GM23338 (cell line): ENCODE measurements around the gene RBKS. TPM values are rescaled to one million over a fixed set of nuclear protein-coding genes. Genes with fewer than 3 reads are reported as not detected.

Source experiments
- ATAC-seq: fragments of 200-7000 bp; cut with Tn5 transposase; 3 replicates; pipeline ENCODE4 v1.9.1; 2020
- DNase-seq: peaks from one replicate; pipeline ENCODE4 v3.0.0-alpha.2; 2015; ENCODE audit warnings: low spot score
- H2AFZ ChIP-seq: fragments of 200-600 bp; sonication (generic); 2 replicates; pipeline ENCODE4 v1.8.0; 2016; ENCODE audit warnings: antibody characterized with exemption, mild to moderate bottlenecking, moderate library complexity
- H3F3A ChIP-seq: fragments of 200-600 bp; sonication (generic); replicated peaks from 2 replicates; pipeline ENCODE4 v1.8.0; 2017; ENCODE audit warnings: antibody characterized with exemption, mixed run types, low read depth
- H3K27ac ChIP-seq: fragments of 200-600 bp; sonication (generic); 2 replicates; pipeline ENCODE4 v1.6.1; 2016; ENCODE audit warnings: low read depth
- H3K27me3 ChIP-seq: fragments of 200-600 bp; sonication (generic); 2 replicates; pipeline ENCODE4 v1.8.0; 2016; ENCODE audit warnings: mild to moderate bottlenecking, mixed run types, moderate library complexity; ENCODE audit not compliant: insufficient read depth
- H3K36me3 ChIP-seq: fragments of 200-600 bp; sonication (generic); 2 replicates; pipeline ENCODE4 v1.8.0; 2016; ENCODE audit warnings: mild to moderate bottlenecking; ENCODE audit not compliant: insufficient read depth
- H3K4me1 ChIP-seq: fragments of 200-600 bp; sonication (generic); 2 replicates; pipeline ENCODE4 v1.8.0; 2016; ENCODE audit warnings: mild to moderate bottlenecking, moderate library complexity; ENCODE audit not compliant: insufficient read depth
- H3K4me2 ChIP-seq: fragments of 200-600 bp; sonication (generic); 2 replicates; pipeline ENCODE4 v1.7.1; 2017; ENCODE audit warnings: mixed run types
- H3K4me3 ChIP-seq: fragments of 200-600 bp; sonication (generic); 2 replicates; pipeline ENCODE4 v1.6.1; 2016; ENCODE audit warnings: mixed run types
- H3K79me2 ChIP-seq: fragments of 200-600 bp; sonication (generic); replicated peaks from 2 replicates; pipeline ENCODE4 v1.8.0; 2017; ENCODE audit warnings: mild to moderate bottlenecking; ENCODE audit not compliant: insufficient read depth
- H3K9me2 ChIP-seq: fragments of 200-600 bp; sonication (generic); 2 replicates; pipeline ENCODE4 v1.8.0; 2017; ENCODE audit not compliant: insufficient read depth
- H4K20me1 ChIP-seq: fragments of 200-600 bp; sonication (generic); replicated peaks from 2 replicates; pipeline ENCODE4 v1.8.0; 2017; ENCODE audit warnings: mild to moderate bottlenecking; ENCODE audit not compliant: insufficient read depth
- H3K27ac Mint-ChIP-seq: 2 replicates; pipeline ENCODE4 v1.8.0; 2020; ENCODE audit warnings: inconsistent platforms, mild to moderate bottlenecking, moderate library complexity, mixed read lengths
- H3K27me3 Mint-ChIP-seq: 3 replicates; pipeline ENCODE4 v1.8.0; 2022; ENCODE audit warnings: low read depth, mild to moderate bottlenecking, moderate library complexity, mixed read lengths, inconsistent platforms; ENCODE audit not compliant: insufficient read depth, poor library complexity
- H3K36me3 Mint-ChIP-seq: 3 replicates; pipeline ENCODE4 v1.8.0; 2021; ENCODE audit warnings: low read depth, mild to moderate bottlenecking, inconsistent platforms, moderate library complexity, mixed read lengths
- H3K4me1 Mint-ChIP-seq: 3 replicates; pipeline ENCODE4 v1.8.0; 2020; ENCODE audit warnings: mild to moderate bottlenecking, inconsistent platforms, mixed read lengths
- H3K4me3 Mint-ChIP-seq: 3 replicates; pipeline ENCODE4 v1.8.0; 2021; ENCODE audit warnings: moderate library complexity, mild to moderate bottlenecking, inconsistent platforms, mixed read lengths
- H3K9me3 Mint-ChIP-seq: 3 replicates; pipeline ENCODE4 v1.8.0; 2020; ENCODE audit warnings: moderate library complexity, mild to moderate bottlenecking, inconsistent platforms, mixed read lengths
- CREB1 ChIP-seq: fragments of 250-450 bp; sonication (Bioruptor Pico); IDR thresholded peaks from 2 replicates; pipeline ENCODE4 v1.5.0; 2020; ENCODE audit warnings: low read depth, mild to moderate bottlenecking, moderate library complexity
- CTCF ChIP-seq, 2 experiments: fragments of 200-600 bp in 1 of 2; sonication (generic) in 1 of 2; conservative IDR thresholded peaks; 2 replicates each; pipeline versions ENCODE4 v1.5.1 to v1.6.1; 2016 to 2017; ENCODE audit warnings: antibody characterized with exemption in 2 of 2, low read depth in 2 of 2, mild to moderate bottlenecking in 2 of 2, moderate library complexity in 1 of 2
- ETS1 ChIP-seq: IDR thresholded peaks from 2 replicates; pipeline ENCODE4 v1.6.1; 2016; ENCODE audit warnings: antibody characterized with exemption
- EZH2 ChIP-seq: fragments of 200-600 bp; sonication (generic); IDR thresholded peaks from one replicate; pipeline ENCODE4 v1.8.0; 2017; ENCODE audit warnings: antibody characterized with exemption, mild to moderate bottlenecking, low read depth; ENCODE audit not compliant: unreplicated experiment
- JUNB ChIP-seq: IDR thresholded peaks from one replicate; pipeline ENCODE4 v1.6.1; 2016; ENCODE audit warnings: antibody characterized with exemption; ENCODE audit not compliant: unreplicated experiment
- POLR2AphosphoS5 ChIP-seq: IDR thresholded peaks from 2 replicates; pipeline ENCODE4 v1.6.1; 2016; ENCODE audit warnings: antibody characterized with exemption, low read depth
- polyA plus RNA-seq: library from polyadenylated mRNA; unstranded; fragments of >200 nt; fragmentation: Nextera tagmentation; extraction: Ambion mirVana; gene quantifications from 2 replicates; pipeline ENCODE4 v1.2.1, GENCODE V29; 2016
- total RNA-seq: library from RNA; depleted of rRNA; stranded (reverse); fragments of >200 nt; shearing (Covaris generic); gene quantifications from 2 replicates; pipeline ENCODE4 v1.2.3, GENCODE V29; 2014
- TF ChIP-seq, protein P1 (sequence below): IDR thresholded peaks from one replicate; pipeline ENCODE4 v1.6.1; 2018; ENCODE audit warnings: antibody characterized with exemption; ENCODE audit not compliant: unreplicated experiment

Gene RBKS
- total and polyA plus RNA-seq, 2 experiments from 2014 or later: 1.3 to 1.5 TPM

- H3K9me2 ChIP-seq: no peaks in the 10 kb centered on the region
- H3K79me2 ChIP-seq: peaks cover 50% of the 10 kb centered on the region
- peak within 1 kb of the TSS; percentile 98 for H3K4me3 Mint-ChIP-seq
- H3F3A ChIP-seq: 0 out of 2 replicates have a peak, but pooled peaks cover 3% of the 10 kb centered on the region
- peaks cover 21% of the 10 kb centered on the region; the same call in 2 of the 3 replicates for H3K4me1 Mint-ChIP-seq
- no peaks in the 10 kb centered on the region for H3K27me3 ChIP-seq
- H3K27me3 Mint-ChIP-seq: peaks cover 15% of the 10 kb centered on the region
- TF ChIP-seq JUNB (no peak), CTCF (conservative IDR thresholded peaks at IDR 0.05; ENCODE audit: low read depth in 2 of 2) (no peak), EZH2 (no peak), CREB1 (CRISPR knock-in tag) (peak; percentile 70; the same call in 1 of the 2 replicates), ETS1 (peak; percentile 87), POLR2AphosphoS5 (peak; percentile 78)
- TF ChIP-seq, protein P1, sequence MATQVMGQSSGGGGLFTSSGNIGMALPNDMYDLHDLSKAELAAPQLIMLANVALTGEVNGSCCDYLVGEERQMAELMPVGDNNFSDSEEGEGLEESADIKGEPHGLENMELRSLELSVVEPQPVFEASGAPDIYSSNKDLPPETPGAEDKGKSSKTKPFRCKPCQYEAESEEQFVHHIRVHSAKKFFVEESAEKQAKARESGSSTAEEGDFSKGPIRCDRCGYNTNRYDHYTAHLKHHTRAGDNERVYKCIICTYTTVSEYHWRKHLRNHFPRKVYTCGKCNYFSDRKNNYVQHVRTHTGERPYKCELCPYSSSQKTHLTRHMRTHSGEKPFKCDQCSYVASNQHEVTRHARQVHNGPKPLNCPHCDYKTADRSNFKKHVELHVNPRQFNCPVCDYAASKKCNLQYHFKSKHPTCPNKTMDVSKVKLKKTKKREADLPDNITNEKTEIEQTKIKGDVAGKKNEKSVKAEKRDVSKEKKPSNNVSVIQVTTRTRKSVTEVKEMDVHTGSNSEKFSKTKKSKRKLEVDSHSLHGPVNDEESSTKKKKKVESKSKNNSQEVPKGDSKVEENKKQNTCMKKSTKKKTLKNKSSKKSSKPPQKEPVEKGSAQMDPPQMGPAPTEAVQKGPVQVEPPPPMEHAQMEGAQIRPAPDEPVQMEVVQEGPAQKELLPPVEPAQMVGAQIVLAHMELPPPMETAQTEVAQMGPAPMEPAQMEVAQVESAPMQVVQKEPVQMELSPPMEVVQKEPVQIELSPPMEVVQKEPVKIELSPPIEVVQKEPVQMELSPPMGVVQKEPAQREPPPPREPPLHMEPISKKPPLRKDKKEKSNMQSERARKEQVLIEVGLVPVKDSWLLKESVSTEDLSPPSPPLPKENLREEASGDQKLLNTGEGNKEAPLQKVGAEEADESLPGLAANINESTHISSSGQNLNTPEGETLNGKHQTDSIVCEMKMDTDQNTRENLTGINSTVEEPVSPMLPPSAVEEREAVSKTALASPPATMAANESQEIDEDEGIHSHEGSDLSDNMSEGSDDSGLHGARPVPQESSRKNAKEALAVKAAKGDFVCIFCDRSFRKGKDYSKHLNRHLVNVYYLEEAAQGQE: no peak
- H3K9me3 Mint-ChIP-seq: no peaks in the 10 kb centered on the region
- H3K27ac Mint-ChIP-seq: peak within 1 kb of the TSS; percentile 98
- peak within 1 kb of the TSS; percentile 91 for H3K4me3 ChIP-seq
- ATAC-seq (peak; percentile 97), DNase-seq (peak; percentile 98)
- H2AFZ ChIP-seq: peak within 1 kb of the TSS; percentile 92
- peaks cover 11% of the 10 kb centered on the region; the same call in 1 of the 2 replicates for H3K4me1 ChIP-seq
- peaks cover 15% of the 10 kb centered on the region for H4K20me1 ChIP-seq
- H3K4me2 ChIP-seq: peak within 1 kb of the TSS; percentile 96
- peak within 1 kb of the TSS; percentile 91 for H3K27ac ChIP-seq
- peaks cover 5% of the 10 kb centered on the region; the same call in 2 of the 3 replicates for H3K36me3 Mint-ChIP-seq
- no peaks in the 10 kb centered on the region for H3K36me3 ChIP-seq
These were observed 118.4 kb downstream of the RBKS start, which contains the start of gene MRPL33 for GRCh38 chr2:27771548-27772335. MRPL33 (plus strand) TSS chr2:27771719; CDS start chr2:27771778, 59 bp downstream.
